Activated CD4-positive, alpha-beta T cell treated with anti-CD3 and anti-CD28 coated beads, Interleukin-2, amount 10 ng/mL, durations not matched to agents 7 days and 5 days (primary cell): ENCODE measurements around the gene NOTCH1. TPM values are rescaled to one million over a fixed set of nuclear protein-coding genes. Genes with fewer than 3 reads are reported as not detected.

Experiments used
- CTCF ChIA-PET: fragments of 350-600 bp; sonication (Branson Sonifier 250); formaldehyde crosslinking; loops from one replicate; lab custom pipeline; 2021; ENCODE audit warnings: antibody characterized with exemption; lab: Charles Lee
- POLR2A ChIA-PET: fragments of 350-600 bp; sonication (Branson Sonifier 250); formaldehyde crosslinking; loops from one replicate; lab custom pipeline; 2021; ENCODE audit warnings: antibody characterized with exemption; lab: Charles Lee
- DNase-seq: peaks from one replicate; pipeline ENCODE4 v3.0.0-alpha.2; 2020
- H3K27ac Mint-ChIP-seq: one replicate; pipeline ENCODE4 v1.8.0; 2021; ENCODE audit warnings: mild to moderate bottlenecking, moderate library complexity, mixed read lengths
- H3K27me3 Mint-ChIP-seq: one replicate; pipeline ENCODE4 v1.8.0; 2021; ENCODE audit warnings: mixed read lengths
- H3K36me3 Mint-ChIP-seq: one replicate; pipeline ENCODE4 v1.8.0; 2021; ENCODE audit warnings: low read depth, mixed read lengths
- H3K4me1 Mint-ChIP-seq: one replicate; pipeline ENCODE4 v1.8.0; 2021; ENCODE audit warnings: mixed read lengths
- H3K4me3 Mint-ChIP-seq: one replicate; pipeline ENCODE4 v1.8.0; 2021; ENCODE audit warnings: mild to moderate bottlenecking, moderate library complexity, mixed read lengths
- H3K9me3 Mint-ChIP-seq: one replicate; pipeline ENCODE4 v1.8.0; 2021; ENCODE audit warnings: mixed read lengths
- total RNA-seq, 2 experiments: library from RNA; stranded (reverse); gene quantifications; one replicate each; pipeline ENCODE4 v1.2.3, GENCODE V29; 2021

NOTCH1 gene
- total RNA-seq, 2 experiments from 2014 or later = 73.6 to 74.4 TPM

DNA sequence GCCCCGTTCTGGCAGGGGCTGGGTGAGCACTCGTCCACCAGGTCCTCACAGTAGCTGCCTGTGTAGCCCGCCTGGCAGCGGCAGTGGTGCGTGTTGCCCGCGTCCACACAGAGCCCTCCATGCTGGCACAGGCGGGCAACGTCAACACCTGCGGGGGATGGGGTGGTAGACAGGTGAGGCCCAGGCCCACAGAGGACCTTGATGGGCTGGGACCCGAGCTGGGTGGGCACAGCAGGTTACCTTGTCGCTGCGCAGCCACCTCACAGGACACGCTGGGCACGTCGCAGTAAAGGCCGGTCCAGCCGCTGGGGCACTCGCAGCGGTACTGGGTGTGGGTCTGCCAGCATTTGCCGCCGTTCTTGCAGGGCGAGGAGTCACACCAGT, 37.9 kb downstream of the NOTCH1 start:
- POLR2A ChIA-PET = no interaction called here
- H3K9me3 Mint-ChIP-seq = no peaks in the 10 kb centered on the region
- CTCF ChIA-PET = interaction anchor here (0.7 kb wide), 1 partner anchor 17 kb away, joined by 3 read pairs; no protein-coding TSS in a partner anchor

DNA sequence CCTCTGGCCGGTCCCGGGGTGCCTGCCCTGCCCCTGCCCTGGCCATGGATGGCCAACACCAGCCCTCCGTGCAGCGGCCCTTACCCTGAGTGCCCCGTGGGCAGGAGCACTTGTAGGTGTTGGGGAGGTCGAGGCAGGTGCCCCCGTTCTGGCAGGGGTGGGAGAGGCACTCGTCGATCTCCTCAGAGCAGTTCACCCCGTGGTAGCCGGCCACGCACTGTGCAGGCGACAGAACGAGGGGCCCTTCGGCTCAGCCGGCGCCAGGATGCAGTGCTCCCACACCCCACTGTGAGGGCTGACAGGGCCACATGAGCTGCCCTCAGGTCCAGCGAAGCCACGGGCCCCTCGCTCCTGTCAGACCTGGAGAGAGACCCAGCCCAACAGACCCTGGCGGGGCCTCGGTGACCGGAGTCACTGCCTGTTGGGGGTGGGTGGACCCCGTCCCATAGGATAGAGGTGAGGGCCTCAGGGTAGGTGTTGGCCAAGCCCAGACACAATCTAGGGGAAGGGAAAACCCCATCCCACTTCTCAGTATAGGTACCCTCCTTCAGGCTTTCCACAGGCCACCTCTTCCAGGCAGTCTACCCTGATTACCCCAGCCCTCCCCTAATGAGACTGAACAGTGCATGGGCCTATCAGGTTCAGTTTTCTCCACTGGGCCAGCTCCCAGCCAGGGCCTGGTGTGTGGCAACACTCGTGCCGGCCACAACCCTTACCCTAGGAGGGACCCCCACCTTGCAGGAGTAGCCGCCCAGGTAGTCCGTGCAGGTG, 38.4 kb downstream of the NOTCH1 start:
- H3K4me1 Mint-ChIP-seq = no peaks in the 10 kb centered on the region
- H3K9me3 Mint-ChIP-seq = no peaks in the 10 kb centered on the region
- DNase-seq = no peak
- H3K27me3 Mint-ChIP-seq = no peaks in the 10 kb centered on the region
- H3K27ac Mint-ChIP-seq = no peak overlapping the region
- H3K4me3 Mint-ChIP-seq = no peak overlapping the region
- ChIA-PET POLR2A (no interaction called here), CTCF (interaction anchor here (0.7 kb wide), 1 partner anchor 16 kb away, joined by 3 read pairs; no protein-coding TSS in a partner anchor)
- H3K36me3 Mint-ChIP-seq = peaks cover 21% of the 10 kb centered on the region

More for the DNA sequence above, 37.9 kb downstream of the NOTCH1 start:
- peaks cover 22% of the 10 kb centered on the region for H3K36me3 Mint-ChIP-seq
- no peak for DNase-seq
- H3K27ac Mint-ChIP-seq = no peak overlapping the region
- no peaks in the 10 kb centered on the region for H3K27me3 Mint-ChIP-seq
- H3K4me3 Mint-ChIP-seq = no peak overlapping the region
- H3K4me1 Mint-ChIP-seq = no peaks in the 10 kb centered on the region

DNA sequence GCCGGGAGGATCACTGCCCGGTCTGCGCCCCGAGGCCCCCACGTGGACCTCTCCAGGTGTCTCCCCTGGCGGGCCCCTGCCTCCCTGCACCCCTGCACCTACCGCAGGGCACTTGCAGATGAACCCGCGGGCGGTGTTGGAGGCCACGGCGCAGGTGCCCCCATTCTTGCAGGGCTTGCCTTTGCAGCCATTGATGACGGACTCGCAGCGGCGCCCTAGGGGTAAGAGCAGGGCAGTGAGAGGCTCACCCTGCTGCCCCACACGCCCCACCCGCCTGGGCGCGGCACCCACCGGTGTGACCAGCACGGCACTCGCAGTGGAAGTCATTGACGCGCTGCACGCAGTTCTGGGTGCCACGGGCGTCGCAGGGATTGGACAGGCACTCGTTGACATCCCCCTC, 39.4 kb downstream of the NOTCH1 start:
- Mint-ChIP-seq H3K36me3 (peaks cover 22% of the 10 kb centered on the region), H3K27ac (no peak overlapping the region), H3K4me1 (no peaks in the 10 kb centered on the region), H3K27me3 (no peaks in the 10 kb centered on the region), H3K4me3 (no peak overlapping the region), H3K9me3 (no peaks in the 10 kb centered on the region)
- ChIA-PET CTCF (no interaction called here), POLR2A (no interaction called here)
- DNase-seq = no peak

DNA sequence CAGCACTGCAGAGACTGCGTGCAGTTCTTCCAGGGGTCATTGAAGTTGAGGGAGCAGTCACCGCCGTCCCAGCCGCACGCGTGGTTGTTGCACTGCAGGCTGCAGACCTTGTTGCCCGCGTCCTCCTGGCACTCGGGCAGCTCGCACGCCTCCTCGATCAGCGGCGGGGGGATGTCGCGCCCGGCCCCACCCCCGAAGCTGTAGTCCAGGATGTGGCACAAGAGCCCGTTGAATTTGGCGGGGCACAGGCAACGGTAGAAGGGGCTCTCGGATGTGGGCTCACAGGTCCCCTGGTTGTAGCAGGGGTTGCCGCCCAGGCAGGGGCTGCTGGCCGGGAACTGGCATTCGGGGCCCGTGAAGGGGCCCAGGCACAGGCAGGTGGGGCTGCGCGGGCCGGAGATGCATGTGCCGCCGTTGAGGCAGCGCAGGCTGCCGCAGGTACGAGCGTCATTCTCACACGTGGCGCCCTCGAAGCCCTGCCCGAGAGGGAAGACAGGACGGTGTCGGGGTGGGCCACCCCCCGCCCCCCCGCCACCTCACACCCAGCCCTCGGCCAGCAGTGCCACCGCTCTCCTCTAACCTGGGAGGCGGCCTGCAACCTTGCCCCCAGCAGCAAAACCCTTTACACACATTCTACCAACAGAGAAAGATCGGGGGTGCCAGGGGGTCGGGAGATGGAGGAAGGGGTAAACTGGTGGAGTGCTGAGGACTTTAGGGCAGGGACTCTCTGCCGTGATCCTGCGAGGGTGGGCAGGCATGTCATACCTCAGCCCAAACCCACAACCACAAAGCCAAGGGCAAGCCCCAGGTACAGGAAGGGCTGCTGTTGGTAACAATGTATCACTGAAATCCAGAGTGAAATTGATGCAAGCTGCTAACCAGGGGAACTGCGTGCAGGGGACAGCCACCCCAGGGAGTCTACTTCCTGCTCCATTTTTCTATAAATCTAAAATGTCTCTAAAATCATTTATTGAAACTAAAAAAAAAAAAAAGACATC, 40.1 kb downstream of the NOTCH1 start:
- POLR2A ChIA-PET = no interaction called here
- CTCF ChIA-PET = no interaction called here
- no peaks in the 10 kb centered on the region for H3K27me3 Mint-ChIP-seq
- H3K4me3 Mint-ChIP-seq = no peak overlapping the region
- H3K4me1 Mint-ChIP-seq = no peaks in the 10 kb centered on the region
- H3K27ac Mint-ChIP-seq = no peak overlapping the region
- H3K36me3 Mint-ChIP-seq = peaks cover 17% of the 10 kb centered on the region
- no peak for DNase-seq
- H3K9me3 Mint-ChIP-seq = no peaks in the 10 kb centered on the region

DNA sequence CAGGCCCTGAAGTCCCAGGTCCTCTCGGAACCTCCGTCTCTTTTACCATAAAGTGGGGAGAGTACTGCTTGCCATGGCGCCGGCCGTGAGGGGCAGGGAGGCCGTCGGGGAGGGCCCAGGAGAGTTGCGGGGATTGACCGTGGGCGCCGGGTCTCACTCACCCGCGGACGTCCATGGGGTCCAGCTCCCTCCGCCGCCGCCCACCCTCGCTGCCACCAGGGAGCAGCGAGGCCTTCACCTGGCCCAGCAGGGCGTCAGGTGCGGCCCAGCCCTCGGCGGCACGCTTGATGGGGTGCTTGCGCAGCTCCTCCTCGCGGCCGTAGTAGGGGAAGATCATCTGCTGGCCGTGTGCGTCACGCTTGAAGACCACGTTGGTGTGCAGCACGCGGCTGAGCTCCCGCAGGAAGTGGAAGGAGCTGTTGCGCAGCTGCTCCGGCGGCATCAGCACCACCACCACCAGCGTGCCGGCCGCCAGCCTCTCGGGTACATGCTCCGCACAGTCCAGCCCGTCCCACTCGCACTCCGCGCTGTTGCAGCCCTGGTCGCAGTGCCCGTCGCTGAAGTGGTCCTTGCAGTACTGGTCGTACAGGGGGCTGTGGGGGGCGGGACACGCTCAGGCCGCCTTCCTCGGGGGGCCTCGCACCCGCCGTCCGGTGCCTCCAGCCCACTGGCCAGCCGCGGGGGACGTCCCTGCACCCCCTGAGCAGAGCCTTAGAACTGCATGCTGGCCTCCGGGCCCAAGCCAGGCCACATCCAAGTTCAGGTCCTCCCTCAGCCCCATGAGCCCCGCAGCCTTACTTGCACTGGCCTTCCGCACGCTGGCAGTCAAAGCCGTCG, 41.1 kb downstream of the NOTCH1 start:
- ChIA-PET POLR2A (no interaction called here), CTCF (interaction anchor here (1.9 kb wide), 1 partner anchor 19 kb away, joined by 5 read pairs; no protein-coding TSS in a partner anchor)
- Mint-ChIP-seq H3K36me3 (peaks cover 21% of the 10 kb centered on the region), H3K27me3 (no peaks in the 10 kb centered on the region), H3K4me3 (no peak overlapping the region), H3K27ac (no peak overlapping the region), H3K9me3 (no peaks in the 10 kb centered on the region), H3K4me1 (no peaks in the 10 kb centered on the region)
- DNase-seq = no peak

DNA sequence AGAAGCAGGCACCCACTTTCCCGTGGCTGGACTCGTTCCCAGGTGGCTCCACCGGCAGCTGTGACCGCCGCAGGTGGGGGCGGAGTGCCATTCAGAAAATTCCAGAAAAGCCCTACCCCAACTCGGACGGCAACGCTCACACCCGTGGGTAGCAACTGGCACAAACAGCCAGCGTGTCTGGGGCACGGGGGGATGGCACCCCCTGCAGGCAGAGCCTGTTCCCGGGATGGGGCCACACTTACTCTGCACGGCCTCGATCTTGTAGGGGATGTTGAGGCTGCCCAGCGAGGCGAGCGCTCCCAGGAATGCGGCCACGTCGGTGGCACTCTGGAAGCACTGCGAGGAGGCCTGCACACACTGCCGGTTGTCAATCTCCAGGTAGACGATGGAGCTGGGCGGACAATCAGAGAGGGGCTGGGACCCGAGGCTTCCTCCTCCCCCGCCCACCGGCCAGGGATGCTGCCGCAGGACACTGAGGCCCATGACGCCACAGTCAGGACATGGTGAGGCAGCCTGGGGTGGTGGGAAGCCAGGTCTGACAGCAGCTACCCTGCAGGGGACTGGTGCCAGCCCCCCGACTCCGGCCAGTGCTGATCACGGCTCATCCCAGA, 42.8 kb downstream of the NOTCH1 start:
- H3K27me3 Mint-ChIP-seq = no peaks in the 10 kb centered on the region
- POLR2A ChIA-PET = no interaction called here
- CTCF ChIA-PET = interaction anchor here (0.5 to 1.9 kb wide), 3 partner anchors 17 to 322 kb away, joined by 3 to 5 read pairs (median 3); no protein-coding TSS in a partner anchor
- H3K9me3 Mint-ChIP-seq = no peaks in the 10 kb centered on the region
- H3K4me1 Mint-ChIP-seq = no peaks in the 10 kb centered on the region
- peaks cover 28% of the 10 kb centered on the region for H3K36me3 Mint-ChIP-seq
- no peak for DNase-seq
- no peak overlapping the region for H3K4me3 Mint-ChIP-seq
- no peak overlapping the region for H3K27ac Mint-ChIP-seq

DNA sequence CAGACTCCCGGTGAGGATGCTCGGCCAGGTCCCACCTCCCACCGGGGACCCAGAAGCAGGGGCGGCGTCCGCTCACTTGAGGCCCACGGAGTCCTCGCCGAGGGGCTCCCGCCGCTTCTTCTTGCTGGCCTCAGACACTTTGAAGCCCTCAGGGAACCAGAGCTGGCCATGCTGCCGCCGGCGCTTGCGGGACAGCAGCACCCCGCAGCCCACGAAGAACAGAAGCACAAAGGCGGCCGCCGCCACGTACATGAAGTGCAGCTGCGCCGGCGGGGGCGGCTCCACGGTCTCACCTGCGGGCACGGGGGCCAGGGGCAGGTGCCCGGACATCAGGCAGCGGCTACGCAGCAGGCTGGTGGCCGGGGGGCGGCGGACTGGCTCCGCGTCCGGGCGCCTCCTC, 43.7 kb downstream of the NOTCH1 start:
- no peak for DNase-seq
- ChIA-PET CTCF (interaction anchor here (1.3 kb wide), 1 partner anchor 123 kb away, joined by 3 read pairs; no protein-coding TSS in a partner anchor), POLR2A (no interaction called here)
- H3K9me3 Mint-ChIP-seq = no peaks in the 10 kb centered on the region
- no peak overlapping the region for H3K27ac Mint-ChIP-seq
- peaks cover 28% of the 10 kb centered on the region for H3K36me3 Mint-ChIP-seq
- H3K27me3 Mint-ChIP-seq = no peaks in the 10 kb centered on the region
- no peak overlapping the region for H3K4me3 Mint-ChIP-seq
- no peaks in the 10 kb centered on the region for H3K4me1 Mint-ChIP-seq

DNA sequence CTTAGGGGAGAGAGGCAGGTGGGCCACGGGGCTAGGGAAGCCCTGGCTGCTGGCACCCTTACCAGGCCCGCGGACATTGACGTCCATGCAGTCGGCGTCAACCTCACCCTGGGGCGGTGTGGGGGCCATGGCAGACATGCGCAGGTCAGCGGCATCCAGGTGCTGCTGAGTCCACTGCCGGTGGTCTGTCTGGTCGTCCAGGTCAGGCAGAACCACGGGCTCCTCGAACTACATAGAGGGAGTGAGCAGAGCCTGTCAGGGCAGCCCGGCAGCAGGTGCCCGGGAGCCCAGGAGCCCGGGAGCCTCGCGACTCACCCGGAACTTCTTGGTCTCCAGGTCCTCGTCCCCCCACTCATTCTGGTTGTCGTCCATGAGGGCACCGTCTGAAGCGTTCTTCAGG, 44.2 kb downstream of the NOTCH1 start:
- CTCF ChIA-PET = interaction anchor here (0.6 to 1.3 kb wide), 2 partner anchors 39 to 123 kb away, joined by 3 read pairs; no protein-coding TSS in a partner anchor
- Mint-ChIP-seq H3K27me3 (no peaks in the 10 kb centered on the region), H3K4me1 (no peaks in the 10 kb centered on the region), H3K9me3 (no peaks in the 10 kb centered on the region), H3K36me3 (peaks cover 28% of the 10 kb centered on the region), H3K27ac (no peak overlapping the region), H3K4me3 (no peak overlapping the region)
- DNase-seq = no peak
- POLR2A ChIA-PET = no interaction called here

DNA sequence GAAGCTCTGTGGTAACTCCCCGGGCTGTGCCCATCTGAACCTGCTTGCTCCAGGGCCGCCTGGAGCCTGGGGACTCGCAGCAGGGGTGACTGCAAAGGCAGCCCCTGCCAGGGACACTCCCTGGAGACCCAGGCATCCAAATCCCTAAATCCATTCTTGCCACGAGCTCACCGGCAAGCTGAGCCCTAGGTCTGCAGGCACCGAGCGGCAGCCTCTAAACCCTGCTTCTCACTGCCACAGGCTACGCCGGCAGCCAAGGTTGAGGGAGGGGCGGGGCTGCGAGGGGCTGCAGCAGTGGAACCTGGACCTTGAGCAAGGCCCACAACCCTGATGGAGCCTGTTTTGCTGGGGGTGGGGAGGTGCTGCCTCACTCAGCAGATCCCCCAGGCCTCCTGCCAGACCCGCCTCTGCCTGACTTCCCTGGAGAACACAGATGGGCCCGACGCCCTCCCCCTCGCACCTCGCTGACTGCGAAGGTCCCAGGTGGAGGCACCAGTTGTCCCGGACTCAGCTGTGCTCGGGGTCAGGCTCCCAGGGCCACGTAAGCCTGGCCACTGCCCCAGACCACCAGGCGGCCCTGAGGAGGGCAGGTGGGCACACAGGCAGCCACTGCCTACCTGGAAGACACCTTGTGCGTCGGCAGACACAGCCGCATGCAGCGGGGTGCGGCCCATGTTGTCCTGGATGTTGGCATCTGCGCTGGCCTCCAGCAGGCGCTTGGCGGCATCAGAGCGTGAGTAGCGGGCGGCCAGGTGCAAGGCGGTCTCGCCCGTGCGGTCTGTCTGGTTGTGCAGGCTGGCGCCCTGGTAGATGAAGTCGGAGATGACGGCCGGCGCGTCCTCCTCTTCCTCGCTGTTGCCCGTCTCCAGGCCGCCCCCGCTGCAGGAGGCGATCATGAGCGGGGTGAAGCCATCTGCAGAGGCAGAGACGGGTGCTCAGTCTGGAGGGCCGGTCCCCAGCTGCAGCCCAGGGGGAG, 45.6 kb downstream of the NOTCH1 start:
- H3K4me3 Mint-ChIP-seq = no peak overlapping the region
- CTCF ChIA-PET = interaction anchor here (0.5 to 2.1 kb wide), 3 partner anchors 11 to 410 kb away, joined by 3 to 5 read pairs (median 4); no protein-coding TSS in a partner anchor
- POLR2A ChIA-PET = no interaction called here

DNA sequence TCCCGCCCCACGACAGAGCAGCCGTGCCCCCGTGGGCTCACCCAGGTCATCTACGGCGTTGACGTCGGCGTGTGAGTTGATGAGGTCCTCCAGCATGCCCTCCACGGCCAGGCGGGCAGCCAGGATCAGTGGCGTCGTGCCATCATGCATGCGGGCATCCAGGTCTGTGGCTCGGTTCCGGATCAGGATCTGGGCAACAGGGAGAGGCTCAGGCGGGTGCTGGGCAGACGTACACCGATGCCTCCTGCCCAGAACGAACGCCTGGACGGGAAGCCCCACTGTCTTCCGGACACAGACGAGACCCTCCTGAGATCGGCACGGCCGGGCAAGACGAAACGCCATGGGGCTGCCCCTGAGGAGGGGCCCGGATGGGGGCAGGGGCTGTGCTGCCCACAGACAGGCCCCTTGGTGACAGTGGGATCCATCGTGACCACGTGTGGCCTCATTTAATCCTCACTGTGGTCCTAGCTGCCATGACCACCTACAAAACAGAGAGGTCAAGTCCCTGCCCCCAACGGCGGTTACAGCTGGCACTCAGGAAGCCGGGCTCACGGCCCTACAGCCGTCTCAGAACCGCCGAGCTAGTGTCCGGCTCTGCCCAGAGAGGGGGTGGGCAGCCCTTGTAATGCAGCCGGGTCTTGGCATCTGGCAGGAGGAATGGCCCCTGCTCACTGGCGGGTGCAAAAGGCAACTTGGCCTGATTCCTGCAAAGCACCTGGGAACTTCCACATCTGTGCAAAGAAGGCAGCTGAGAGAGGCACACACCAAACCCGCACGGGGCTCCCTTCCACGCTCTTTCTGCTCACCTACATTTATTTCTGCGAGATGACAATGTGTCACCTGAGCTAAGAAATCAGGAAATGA, 46.5 kb downstream of the NOTCH1 start:
- Mint-ChIP-seq H3K27ac (no peak overlapping the region), H3K4me3 (no peak overlapping the region), H3K36me3 (peaks cover 30% of the 10 kb centered on the region), H3K9me3 (no peaks in the 10 kb centered on the region), H3K4me1 (no peaks in the 10 kb centered on the region), H3K27me3 (no peaks in the 10 kb centered on the region)
- ChIA-PET CTCF (interaction anchor here (0.5 to 2.1 kb wide), 3 partner anchors 10 to 409 kb away, joined by 3 to 5 read pairs (median 4); no protein-coding TSS in a partner anchor), POLR2A (no interaction called here)
- no peak for DNase-seq

More for the DNA sequence above, 45.6 kb downstream of the NOTCH1 start:
- Mint-ChIP-seq H3K4me1 (no peaks in the 10 kb centered on the region), H3K27me3 (no peaks in the 10 kb centered on the region), H3K27ac (peak overlapping the region; percentile 13), H3K9me3 (no peaks in the 10 kb centered on the region), H3K36me3 (peaks cover 31% of the 10 kb centered on the region)
- no peak for DNase-seq
